Fibroblast of lung (primary cell): ENCODE results near the gene ANKMY1. TPM values are rescaled to one million over a fixed set of nuclear protein-coding genes. Genes with fewer than 3 reads are reported as not detected.
"Not testable (repeated sequence)": the region's sequence is repeated elsewhere in the genome, so short reads cannot be mapped to it uniquely, and the experiment has no call there.

Experiments used
- DNase-seq, 2 donors: peaks; one replicate each; pipeline versions ENCODE4 v3.0.0 to v3.0.0-alpha.2; 2010; ENCODE audit warnings: low read depth in 2 of 2
- H2AFZ ChIP-seq: 2 replicates; pipeline ENCODE4 v1.5.1; 2012; ENCODE audit warnings: low read length, control low read depth, inconsistent platforms
- H3K27ac ChIP-seq: 2 replicates; pipeline ENCODE4 v1.5.1; 2011; ENCODE audit warnings: low read length, control low read depth; ENCODE audit not compliant: insufficient read depth
- H3K27me3 ChIP-seq: 2 replicates; pipeline ENCODE4 v1.5.1; 2011; ENCODE audit warnings: mild to moderate bottlenecking, low read length; ENCODE audit not compliant: control insufficient read depth, insufficient read depth
- H3K36me3 ChIP-seq: 2 replicates; pipeline ENCODE4 v1.5.1; 2011; ENCODE audit warnings: low read length; ENCODE audit not compliant: control insufficient read depth, insufficient read depth
- H3K4me1 ChIP-seq: 2 replicates; pipeline ENCODE4 v1.5.1; 2011; ENCODE audit warnings: low read length; ENCODE audit not compliant: control insufficient read depth, insufficient read depth; ENCODE audit errors: extremely low read depth
- H3K4me2 ChIP-seq: 2 replicates; pipeline ENCODE4 v1.5.1; 2011; ENCODE audit warnings: low read length, control low read depth; ENCODE audit not compliant: insufficient read depth; ENCODE audit errors: extremely low read depth
- H3K4me3 ChIP-seq, 4 experiments: fragments of 200-600 bp in 1 of 4; sonication (generic) in 1 of 4; replicated peaks in 1 of 4; 2 replicates each; pipeline ENCODE4 v1.5.1; 2011 to 2016; ENCODE audit warnings: low read length in 4 of 4, low read depth in 3 of 4, mild to moderate bottlenecking in 3 of 4, control low read depth in 2 of 4, inconsistent platforms in 1 of 4, mixed read lengths in 1 of 4; ENCODE audit not compliant: insufficient read depth in 1 of 4; ENCODE audit errors: control extremely low read depth in 1 of 4
- H3K79me2 ChIP-seq: 2 replicates; pipeline ENCODE4 v1.5.1; 2012; ENCODE audit warnings: mild to moderate bottlenecking, low read length, inconsistent platforms; ENCODE audit not compliant: control insufficient read depth, insufficient read depth
- H3K9ac ChIP-seq: 2 replicates; pipeline ENCODE4 v1.5.1; 2011; ENCODE audit warnings: mild to moderate bottlenecking, low read length, control low read depth; ENCODE audit not compliant: insufficient read depth
- H3K9me3 ChIP-seq: 2 replicates; pipeline ENCODE4 v1.5.1; 2012; ENCODE audit warnings: low read depth, low read length; ENCODE audit not compliant: control insufficient read depth, insufficient read depth
- H4K20me1 ChIP-seq: 2 replicates; pipeline ENCODE4 v1.5.1; 2011; ENCODE audit warnings: low read length; ENCODE audit not compliant: control insufficient read depth, insufficient read depth; ENCODE audit errors: extremely low read depth
- EZH2 ChIP-seq: IDR thresholded peaks from 2 replicates; pipeline ENCODE4 v1.5.1; 2012; ENCODE audit warnings: low read length, control low read depth, mild to moderate bottlenecking; ENCODE audit errors: missing control alignments
- polyA plus RNA-seq, 2 donors: library from polyadenylated mRNA; depleted of rRNA in 1 of 2; stranded (reverse) in 1 of 2; unstranded in 1 of 2; fragments of >200 nt; gene quantifications; 2 replicates each; pipeline ENCODE4 v1.2.1, GENCODE V29; 2011 to 2012; ENCODE audit warnings: missing spikeins in 1 of 2
- total RNA-seq: library from RNA; depleted of rRNA; stranded (reverse); fragments of >200 nt; gene quantifications from 2 replicates; pipeline ENCODE4 v1.2.1, GENCODE V29; 2014
- TF ChIP-seq, protein P1 (sequence below), 2 donors: IDR thresholded peaks in 1 of 2; conservative IDR thresholded peaks in 1 of 2; 1 replicate in 1 of 2; 2 replicates in 1 of 2; pipeline ENCODE4 v1.5.1; 2011 to 2012; ENCODE audit warnings: low read length in 2 of 2, control low read depth in 1 of 2, inconsistent platforms in 1 of 2, low read depth in 1 of 2, mild to moderate bottlenecking in 1 of 2

Gene ANKMY1
- total and polyA plus RNA-seq, 2 donors (not counting 1 experiment from before 2014, with no cell fraction given): 2.8 to 7.4 TPM

DNA sequence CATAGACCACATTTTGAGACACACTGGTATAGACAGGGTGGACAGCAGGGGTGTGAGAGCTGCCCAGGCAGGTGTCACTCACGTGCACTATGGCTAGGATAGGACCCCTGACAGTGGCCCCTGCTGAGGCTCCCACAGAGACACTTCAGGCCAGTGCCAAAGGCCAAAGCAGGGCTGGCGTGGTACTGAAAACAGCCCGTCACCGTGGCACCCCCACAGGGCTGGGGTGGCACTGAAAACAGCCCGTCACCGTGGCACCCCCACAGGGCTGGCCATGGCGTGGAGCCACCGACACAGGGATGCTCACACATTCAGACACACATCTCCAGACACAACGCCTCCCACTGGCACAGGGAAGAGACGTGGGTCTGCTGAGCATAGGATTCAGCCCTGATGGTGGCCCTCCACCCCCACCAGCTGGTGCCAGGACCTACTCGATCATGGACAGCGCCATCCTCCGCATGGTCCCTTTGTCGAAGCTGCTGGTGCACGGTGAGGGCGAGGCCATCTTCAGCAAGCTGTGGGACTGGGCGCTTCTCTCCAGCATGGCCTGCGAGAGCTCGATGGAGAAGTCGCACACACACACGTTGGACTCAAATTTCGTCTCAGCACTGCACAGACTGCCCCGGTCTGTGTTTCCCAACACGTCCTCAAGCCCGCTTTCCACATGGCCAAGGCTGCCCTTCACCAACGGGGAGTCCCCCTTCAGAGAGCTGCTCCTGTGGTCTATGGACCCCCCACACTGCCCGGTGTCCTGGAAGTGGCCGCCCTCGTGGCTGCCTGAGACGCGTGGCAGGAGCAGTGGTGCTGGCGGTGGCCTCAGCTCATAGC lies 34.1 kb downstream of the ANKMY1 start:
- no peak overlapping the region for H3K4me3 ChIP-seq
- no peaks in the 10 kb centered on the region for H3K36me3 ChIP-seq
- H3K27me3 ChIP-seq: peaks cover 2% of the 10 kb centered on the region
- H3K79me2 ChIP-seq: no peaks in the 10 kb centered on the region
- H3K9me3 ChIP-seq: no peaks in the 10 kb centered on the region
- no peak for DNase-seq
- no peak overlapping the region for H3K9ac ChIP-seq
- no peak for TF ChIP-seq EZH2
- TF ChIP-seq, protein P1, sequence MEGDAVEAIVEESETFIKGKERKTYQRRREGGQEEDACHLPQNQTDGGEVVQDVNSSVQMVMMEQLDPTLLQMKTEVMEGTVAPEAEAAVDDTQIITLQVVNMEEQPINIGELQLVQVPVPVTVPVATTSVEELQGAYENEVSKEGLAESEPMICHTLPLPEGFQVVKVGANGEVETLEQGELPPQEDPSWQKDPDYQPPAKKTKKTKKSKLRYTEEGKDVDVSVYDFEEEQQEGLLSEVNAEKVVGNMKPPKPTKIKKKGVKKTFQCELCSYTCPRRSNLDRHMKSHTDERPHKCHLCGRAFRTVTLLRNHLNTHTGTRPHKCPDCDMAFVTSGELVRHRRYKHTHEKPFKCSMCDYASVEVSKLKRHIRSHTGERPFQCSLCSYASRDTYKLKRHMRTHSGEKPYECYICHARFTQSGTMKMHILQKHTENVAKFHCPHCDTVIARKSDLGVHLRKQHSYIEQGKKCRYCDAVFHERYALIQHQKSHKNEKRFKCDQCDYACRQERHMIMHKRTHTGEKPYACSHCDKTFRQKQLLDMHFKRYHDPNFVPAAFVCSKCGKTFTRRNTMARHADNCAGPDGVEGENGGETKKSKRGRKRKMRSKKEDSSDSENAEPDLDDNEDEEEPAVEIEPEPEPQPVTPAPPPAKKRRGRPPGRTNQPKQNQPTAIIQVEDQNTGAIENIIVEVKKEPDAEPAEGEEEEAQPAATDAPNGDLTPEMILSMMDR (conservative IDR thresholded peaks at IDR 0.05 in 1 of 2, IDR thresholded peaks at IDR 0.05 in 1 of 2; ENCODE audit: low read depth in 1 of 2, low read length in 2 of 2): no peak
- H4K20me1 ChIP-seq: no peaks in the 10 kb centered on the region
- peaks cover 3% of the 10 kb centered on the region for H3K4me1 ChIP-seq
- no peak overlapping the region for H3K4me2 ChIP-seq
- H2AFZ ChIP-seq: no peak overlapping the region
- no peak overlapping the region for H3K27ac ChIP-seq

- Histone ChIP-seq H3K36me3 (no peaks in the 10 kb centered on the region), H3K4me3 (no peak overlapping the region), H3K27ac (no peak overlapping the region), H2AFZ (no peak overlapping the region), H3K79me2 (no peaks in the 10 kb centered on the region), H3K4me2 (no peak overlapping the region), H3K9ac (no peak overlapping the region), H3K9me3 (no peaks in the 10 kb centered on the region), H3K27me3 (peaks cover 2% of the 10 kb centered on the region), H3K4me1 (peaks cover 3% of the 10 kb centered on the region), H4K20me1 (no peaks in the 10 kb centered on the region)
- TF ChIP-seq EZH2: no peak
- TF ChIP-seq, protein P1 (conservative IDR thresholded peaks at IDR 0.05 in 1 of 2, IDR thresholded peaks at IDR 0.05 in 1 of 2; ENCODE audit: low read depth in 1 of 2, low read length in 2 of 2): no peak
- no peak for DNase-seq
These were observed 35.4 kb downstream of the ANKMY1 start for GRCh38 chr2:240522406-240522805.

DNA sequence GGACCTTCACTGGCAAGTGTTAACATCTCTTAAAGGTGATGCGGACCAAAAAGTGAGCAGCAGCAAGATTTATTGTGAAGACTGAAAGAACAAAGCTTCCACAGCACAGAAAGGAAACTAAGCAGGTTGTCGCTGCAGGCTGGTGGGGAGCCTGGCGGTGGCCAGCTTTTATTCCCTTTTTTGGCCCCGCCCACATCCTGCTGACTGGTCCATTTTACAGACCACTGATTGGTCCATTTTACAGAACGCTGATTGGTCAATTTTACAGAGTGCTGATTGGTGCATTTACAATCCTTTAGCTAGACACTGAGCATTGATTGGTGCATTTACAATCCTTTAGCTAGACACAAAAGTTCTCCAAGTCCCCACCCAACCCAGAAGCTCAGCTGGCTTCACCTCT lies 35.9 kb downstream of the ANKMY1 start:
- H2AFZ ChIP-seq, H3K4me2 ChIP-seq, H3K79me2 ChIP-seq, H3K27ac ChIP-seq, H3K9ac ChIP-seq, H3K27me3 ChIP-seq, H3K36me3 ChIP-seq, H4K20me1 ChIP-seq, H3K4me1 ChIP-seq, H3K4me3 ChIP-seq, DNase-seq, H3K9me3 ChIP-seq: not testable (repeated sequence)
